Lung (tissue), 12 donors: ENCODE measurements around the gene COL18A1. TPM values are rescaled to one million over a fixed set of nuclear protein-coding genes. Genes with fewer than 3 reads are reported as not detected.

Source experiments
- ATAC-seq: fragments of 200-7000 bp; cut with Tn5 transposase; one replicate; pipeline ENCODE4 v1.9.1; 2020; ENCODE audit warnings: moderate number of reproducible peaks; ENCODE audit not compliant: insufficient read depth, low FRiP score
- DNase-seq, 3 donors: peaks; one replicate each; pipeline ENCODE4 v3.0.0-alpha.2; 2013 to 2017
- H3K27ac ChIP-seq, 2 donors: one replicate each; pipeline ENCODE4 v1.5.1; 2013; ENCODE audit warnings: mild to moderate bottlenecking in 2 of 2, moderate library complexity in 2 of 2, control low read depth in 1 of 2, inconsistent platforms in 1 of 2, low read depth in 1 of 2, low read length in 1 of 2
- H3K27me3 ChIP-seq, 3 donors: one replicate each; pipeline ENCODE4 v1.5.1; 2013; ENCODE audit warnings: low read length in 2 of 3; ENCODE audit not compliant: control insufficient read depth in 3 of 3, insufficient read depth in 3 of 3
- H3K36me3 ChIP-seq, 4 donors: one replicate each; pipeline ENCODE4 v1.5.1; 2013; ENCODE audit warnings: low read length in 4 of 4, mild to moderate bottlenecking in 1 of 4, moderate library complexity in 1 of 4; ENCODE audit not compliant: control insufficient read depth in 4 of 4, insufficient read depth in 4 of 4
- H3K4me1 ChIP-seq, 5 donors: one replicate each; pipeline ENCODE4 v1.5.1; 2013; ENCODE audit warnings: low read length in 5 of 5, mild to moderate bottlenecking in 2 of 5, moderate library complexity in 1 of 5; ENCODE audit not compliant: control insufficient read depth in 5 of 5, insufficient read depth in 5 of 5
- H3K4me3 ChIP-seq: one replicate; pipeline ENCODE4 v1.5.1; 2013; ENCODE audit warnings: mild to moderate bottlenecking, control low read depth, moderate library complexity
- H3K9ac ChIP-seq, 2 donors: one replicate each; pipeline ENCODE4 v1.5.1; 2013; ENCODE audit warnings: low read length in 2 of 2, control low read depth in 1 of 2; ENCODE audit not compliant: insufficient read depth in 1 of 2
- H3K9me3 ChIP-seq, 4 donors: one replicate each; pipeline ENCODE4 v1.5.1; 2013; ENCODE audit warnings: low read length in 3 of 4, mild to moderate bottlenecking in 1 of 4, moderate library complexity in 1 of 4; ENCODE audit not compliant: control insufficient read depth in 4 of 4, insufficient read depth in 3 of 4
- WGBS, 2 donors: extraction: QIAGEN DNeasy Blood & Tissue Kit; methylation state at CpG; one replicate each; pipeline ENCODE4 v1.1.7; 2013; 5-methylcytosine and 5-hydroxymethylcytosine counted together
- polyA plus RNA-seq, 2 donors: library from polyadenylated mRNA; stranded (reverse); fragments of 200-250 nt; gene quantifications; one replicate each; pipeline ENCODE4 v1.2.1, GENCODE V29; 2013
- total RNA-seq, 2 donors: library from RNA; depleted of rRNA in 1 of 2; stranded (reverse); fragments of >200 nt in 1 of 2; gene quantifications; one replicate each; pipeline ENCODE4 v1.2.1, GENCODE V29; 2014 to 2021
- TF ChIP-seq, protein P1 (sequence below): IDR thresholded peaks from 2 replicates; pipeline ENCODE4 v1.5.1; 2012; ENCODE audit warnings: mild to moderate bottlenecking; ENCODE audit errors: control extremely low read depth, extremely low read depth
- donor health status: control.
- donor health status: control.
- donor health status: Bipolar disorder and iron deficiency.
- donor health status: healthy.
- donor health status: DM: yes; HTN: yes; CAD: no.

The COL18A1 gene
- total and polyA plus RNA-seq, 4 donors: 42.7 to 102 (median 45.8) TPM

- peak overlapping the region in 1 of 2 donors; percentile 25 for H3K9ac ChIP-seq
- peaks cover 0 to 2% (median 0%) of the 10 kb centered on the region in 4 donors for H3K9me3 ChIP-seq
- TF ChIP-seq, protein P1, sequence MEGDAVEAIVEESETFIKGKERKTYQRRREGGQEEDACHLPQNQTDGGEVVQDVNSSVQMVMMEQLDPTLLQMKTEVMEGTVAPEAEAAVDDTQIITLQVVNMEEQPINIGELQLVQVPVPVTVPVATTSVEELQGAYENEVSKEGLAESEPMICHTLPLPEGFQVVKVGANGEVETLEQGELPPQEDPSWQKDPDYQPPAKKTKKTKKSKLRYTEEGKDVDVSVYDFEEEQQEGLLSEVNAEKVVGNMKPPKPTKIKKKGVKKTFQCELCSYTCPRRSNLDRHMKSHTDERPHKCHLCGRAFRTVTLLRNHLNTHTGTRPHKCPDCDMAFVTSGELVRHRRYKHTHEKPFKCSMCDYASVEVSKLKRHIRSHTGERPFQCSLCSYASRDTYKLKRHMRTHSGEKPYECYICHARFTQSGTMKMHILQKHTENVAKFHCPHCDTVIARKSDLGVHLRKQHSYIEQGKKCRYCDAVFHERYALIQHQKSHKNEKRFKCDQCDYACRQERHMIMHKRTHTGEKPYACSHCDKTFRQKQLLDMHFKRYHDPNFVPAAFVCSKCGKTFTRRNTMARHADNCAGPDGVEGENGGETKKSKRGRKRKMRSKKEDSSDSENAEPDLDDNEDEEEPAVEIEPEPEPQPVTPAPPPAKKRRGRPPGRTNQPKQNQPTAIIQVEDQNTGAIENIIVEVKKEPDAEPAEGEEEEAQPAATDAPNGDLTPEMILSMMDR: no peak
- 44 to 53% methylated on average over 23 of the region's 23 CpGs for WGBS, 2 donors
- no peak overlapping the region for H3K4me3 ChIP-seq
- no peaks in the 10 kb centered on the region for H3K27me3 ChIP-seq
- H3K27ac ChIP-seq: no peak overlapping the region
- peaks cover 0 to 33% (median 15%) of the 10 kb centered on the region in 5 donors for H3K4me1 ChIP-seq
- DNase-seq (peak; percentile 79 to 88 (median 84)), ATAC-seq (peak; percentile 67)
- H3K36me3 ChIP-seq: no peaks in the 10 kb centered on the region
Observed at GRCh38 chr21:45454926-45455673, 50.1 kb downstream of the COL18A1 start.

DNA sequence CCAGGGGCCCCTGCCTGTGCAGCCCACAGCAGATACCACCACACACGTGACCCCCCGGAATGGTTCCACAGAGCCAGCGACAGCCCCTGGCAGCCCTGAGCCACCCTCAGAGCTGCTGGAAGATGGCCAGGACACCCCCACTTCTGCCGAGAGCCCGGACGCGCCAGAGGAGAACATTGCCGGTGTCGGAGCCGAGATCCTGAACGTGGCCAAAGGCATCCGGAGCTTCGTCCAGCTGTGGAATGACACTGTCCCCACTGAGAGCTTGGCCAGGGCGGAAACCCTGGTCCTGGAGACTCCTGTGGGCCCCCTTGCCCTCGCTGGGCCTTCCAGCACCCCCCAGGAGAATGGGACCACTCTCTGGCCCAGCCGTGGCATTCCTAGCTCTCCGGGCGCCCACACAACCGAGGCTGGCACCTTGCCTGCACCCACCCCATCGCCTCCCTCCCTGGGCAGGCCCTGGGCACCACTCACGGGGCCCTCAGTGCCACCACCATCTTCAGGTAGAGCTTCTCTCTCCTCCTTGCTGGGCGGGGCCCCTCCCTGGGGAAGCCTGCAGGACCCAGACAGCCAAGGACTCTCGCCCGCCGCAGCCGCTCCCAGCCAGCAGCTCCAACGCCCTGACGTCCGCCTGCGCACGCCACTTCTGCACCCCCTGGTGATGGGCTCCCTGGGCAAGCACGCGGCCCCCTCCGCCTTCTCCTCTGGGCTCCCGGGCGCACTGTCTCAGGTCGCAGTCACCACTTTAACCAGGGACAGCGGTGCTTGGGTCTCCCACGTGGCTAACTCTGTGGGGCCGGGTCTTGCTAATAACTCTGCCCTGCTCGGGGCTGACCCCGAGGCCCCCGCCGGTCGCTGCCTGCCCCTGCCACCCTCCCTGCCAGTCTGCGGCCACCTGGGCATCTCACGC, 51.0 kb downstream of the COL18A1 start:
- Histone ChIP-seq H3K27ac (no peak overlapping the region), H3K4me3 (no peak overlapping the region), H3K36me3 (no peaks in the 10 kb centered on the region), H3K9me3 (peaks cover 0 to 2% (median 0%) of the 10 kb centered on the region in 4 donors), H3K4me1 (peaks cover 0 to 33% (median 15%) of the 10 kb centered on the region in 5 donors), H3K27me3 (no peaks in the 10 kb centered on the region), H3K9ac (peak overlapping the region in 1 of 2 donors; percentile 25)
- ATAC-seq (no peak), DNase-seq (peak; percentile 49 to 66 (median 65))
- WGBS, 2 donors: 72 to 83% methylated on average over 41 to 47 of the region's 47 CpGs
- TF ChIP-seq, protein P1: no peak

DNA sequence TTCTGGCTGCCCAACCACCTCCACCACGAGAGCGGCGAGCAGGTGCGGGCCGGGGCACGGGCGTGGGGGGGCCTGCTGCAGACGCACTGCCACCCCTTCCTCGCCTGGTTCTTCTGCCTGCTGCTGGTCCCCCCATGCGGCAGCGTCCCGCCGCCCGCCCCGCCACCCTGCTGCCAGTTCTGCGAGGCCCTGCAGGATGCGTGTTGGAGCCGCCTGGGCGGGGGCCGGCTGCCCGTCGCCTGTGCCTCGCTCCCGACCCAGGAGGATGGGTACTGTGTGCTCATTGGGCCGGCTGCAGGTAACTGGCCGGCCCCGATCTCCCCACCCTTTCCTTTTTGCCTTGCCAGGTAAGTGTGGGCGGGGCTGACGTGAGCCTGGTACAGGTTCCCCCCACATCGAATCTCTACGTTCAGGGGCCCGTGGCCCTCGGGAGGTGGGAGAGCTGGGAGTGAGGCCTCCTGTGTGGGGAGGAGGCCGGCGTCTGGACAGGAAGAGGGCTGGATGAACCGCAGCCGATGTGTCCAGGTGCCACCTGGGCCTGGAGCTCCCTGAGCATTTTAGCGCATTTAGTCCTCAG, 51.7 kb downstream of the COL18A1 start:
- Histone ChIP-seq H3K9ac (no peak overlapping the region), H3K4me1 (peaks cover 0 to 33% (median 15%) of the 10 kb centered on the region in 5 donors), H3K4me3 (no peak overlapping the region), H3K36me3 (peaks cover 0 to 2% (median 0%) of the 10 kb centered on the region in 4 donors), H3K9me3 (peaks cover 0 to 2% (median 1%) of the 10 kb centered on the region in 4 donors), H3K27me3 (no peaks in the 10 kb centered on the region), H3K27ac (no peak overlapping the region)
- TF ChIP-seq, protein P1: no peak
- ATAC-seq (no peak), DNase-seq (no peak)
- 90 to 92% methylated on average over 38 of the region's 38 CpGs for WGBS, 2 donors
